Liver (tissue), 9 donors: ENCODE data around the gene ZSCAN30. TPM values are rescaled to one million over a fixed set of nuclear protein-coding genes. Genes with fewer than 3 reads are reported as not detected.

Experiments
- DNase-seq: peaks from one replicate; pipeline ENCODE4 v3.0.0-alpha.2; 2017; ENCODE audit warnings: low spot score
- H3K27ac ChIP-seq, 2 donors: one replicate each; pipeline ENCODE4 v1.7.0; 2013; ENCODE audit warnings: inconsistent platforms in 2 of 2, low read length in 2 of 2, control low read depth in 1 of 2, low read depth in 1 of 2, mild to moderate bottlenecking in 1 of 2
- H3K27me3 ChIP-seq, 4 donors: one replicate each; pipeline versions ENCODE4 v1.6.1 to v1.7.0; 2013; ENCODE audit warnings: low read length in 3 of 4, inconsistent platforms in 1 of 4, mild to moderate bottlenecking in 1 of 4, moderate library complexity in 1 of 4; ENCODE audit not compliant: control insufficient read depth in 4 of 4, insufficient read depth in 4 of 4
- H3K36me3 ChIP-seq, 4 donors: one replicate each; pipeline versions ENCODE4 v1.6.1 to v1.7.0; 2013; ENCODE audit warnings: low read length in 3 of 4, mild to moderate bottlenecking in 3 of 4, low read depth in 1 of 4, moderate library complexity in 1 of 4; ENCODE audit not compliant: control insufficient read depth in 4 of 4, insufficient read depth in 3 of 4
- H3K4me1 ChIP-seq, 4 donors: one replicate each; pipeline versions ENCODE4 v1.6.1 to v1.7.0; 2013; ENCODE audit warnings: low read length in 3 of 4, mild to moderate bottlenecking in 3 of 4, moderate library complexity in 1 of 4; ENCODE audit not compliant: control insufficient read depth in 4 of 4, insufficient read depth in 4 of 4
- H3K4me3 ChIP-seq, 3 donors: one replicate each; pipeline versions ENCODE4 v1.6.1 to v1.7.0; 2013; ENCODE audit warnings: low read length in 3 of 3, control low read depth in 1 of 3, low read depth in 1 of 3, mild to moderate bottlenecking in 1 of 3
- H3K9ac ChIP-seq, 2 donors: one replicate each; pipeline ENCODE4 v1.7.0; 2013; ENCODE audit warnings: low read length in 2 of 2, mild to moderate bottlenecking in 2 of 2, moderate library complexity in 2 of 2, control low read depth in 1 of 2, low read depth in 1 of 2
- H3K9me3 ChIP-seq, 4 donors: one replicate each; pipeline versions ENCODE4 v1.6.1 to v1.7.0; 2013; ENCODE audit warnings: low read length in 3 of 4; ENCODE audit not compliant: control insufficient read depth in 4 of 4
- EGR1 ChIP-seq, 2 donors: IDR thresholded peaks; 2 replicates each; pipeline ENCODE4 v1.6.1; 2016 to 2018; ENCODE audit warnings: antibody characterized with exemption in 2 of 2, low read depth in 2 of 2
- FOXA1 ChIP-seq: IDR thresholded peaks from 2 replicates; pipeline ENCODE4 v1.6.1; 2016; ENCODE audit warnings: antibody characterized with exemption
- FOXA2 ChIP-seq: IDR thresholded peaks from 2 replicates; pipeline ENCODE4 v1.6.1; 2016; ENCODE audit warnings: antibody characterized with exemption
- GABPA ChIP-seq, 2 donors: IDR thresholded peaks in 1 of 2; conservative IDR thresholded peaks in 1 of 2; 2 replicates each; pipeline ENCODE4 v1.6.1; 2016; ENCODE audit warnings: antibody characterized with exemption in 2 of 2, mild to moderate bottlenecking in 1 of 2, moderate library complexity in 1 of 2
- HNF4A ChIP-seq, 2 donors: conservative IDR thresholded peaks; 2 replicates each; pipeline ENCODE4 v1.6.1; 2016; ENCODE audit warnings: antibody characterized with exemption in 2 of 2, mild to moderate bottlenecking in 2 of 2
- HNF4G ChIP-seq: IDR thresholded peaks from 2 replicates; pipeline ENCODE4 v1.6.1; 2016; ENCODE audit warnings: antibody characterized with exemption
- JUND ChIP-seq, 2 donors: IDR thresholded peaks; 2 replicates each; pipeline ENCODE4 v1.6.1; 2016; ENCODE audit warnings: antibody characterized with exemption in 2 of 2
- NR2F2 ChIP-seq: IDR thresholded peaks from 2 replicates; pipeline ENCODE4 v1.6.1; 2016; ENCODE audit warnings: antibody characterized with exemption
- RAD21 ChIP-seq, 2 donors: IDR thresholded peaks; 2 replicates each; pipeline ENCODE4 v1.6.1; 2016; ENCODE audit warnings: antibody characterized with exemption in 2 of 2, mild to moderate bottlenecking in 2 of 2
- RXRA ChIP-seq, 2 donors: IDR thresholded peaks; 2 replicates each; pipeline ENCODE4 v1.6.1; 2017 to 2018; ENCODE audit warnings: antibody characterized with exemption in 2 of 2, mild to moderate bottlenecking in 1 of 2
- TAF1 ChIP-seq: conservative IDR thresholded peaks from 2 replicates; pipeline ENCODE4 v1.6.1; 2016; ENCODE audit warnings: antibody characterized with exemption, mild to moderate bottlenecking
- YY1 ChIP-seq: IDR thresholded peaks from 2 replicates; pipeline ENCODE4 v1.6.1; 2016; ENCODE audit warnings: antibody characterized with exemption, mild to moderate bottlenecking
- WGBS: extraction: QIAGEN DNeasy Blood & Tissue Kit; methylation state at CpG from one replicate; pipeline ENCODE4 v1.1.7; 2013; 5-methylcytosine and 5-hydroxymethylcytosine counted together
- polyA plus RNA-seq, 2 donors: library from polyadenylated mRNA; stranded (reverse) in 1 of 2; unstranded in 1 of 2; fragments of 200-250 nt in 1 of 2; fragments of >200 nt in 1 of 2; fragmentation: Nextera tagmentation in 1 of 2; extraction: Ambion mirVana in 1 of 2; gene quantifications; one replicate each; pipeline versions ENCODE4 v1.2.1 to v1.2.3, GENCODE V29; 2013 to 2015
- total RNA-seq, 2 donors: library from RNA; depleted of rRNA; stranded (reverse); fragments of >200 nt; gene quantifications; one replicate each; pipeline ENCODE4 v1.2.3, GENCODE V29; 2014
- TF ChIP-seq, protein P1 (sequence below): IDR thresholded peaks from 2 replicates; pipeline ENCODE4 v1.6.1; 2016; ENCODE audit warnings: antibody characterized with exemption
- TF ChIP-seq, protein P2 (sequence below): IDR thresholded peaks from 2 replicates; pipeline ENCODE4 v1.6.1; 2016; ENCODE audit warnings: antibody characterized with exemption
- TF ChIP-seq, protein P3 (sequence below): IDR thresholded peaks from 2 replicates; pipeline ENCODE4 v1.6.1; 2016; ENCODE audit warnings: antibody characterized with exemption, mild to moderate bottlenecking
- TF ChIP-seq, protein P4 (sequence below): fragments of 150-350 bp; IDR thresholded peaks from 2 replicates; pipeline ENCODE4 v1.5.1; 2017; ENCODE audit warnings: improper control_type of control experiment, low read depth, low read length; ENCODE audit not compliant: missing input control
- TF ChIP-seq, protein P5 (sequence below): IDR thresholded peaks from 2 replicates; pipeline ENCODE4 v1.6.1; 2016; ENCODE audit warnings: antibody characterized with exemption
- donor health status: healthy.
- donor health status: healthy.
- donor health status: healthy.
- donor health status: healthy.
- donor health status: healthy.

ZSCAN30 gene
- total and polyA plus RNA-seq, 4 donors, result 2.3 to 10.4 (median 5.6) TPM

DNA sequence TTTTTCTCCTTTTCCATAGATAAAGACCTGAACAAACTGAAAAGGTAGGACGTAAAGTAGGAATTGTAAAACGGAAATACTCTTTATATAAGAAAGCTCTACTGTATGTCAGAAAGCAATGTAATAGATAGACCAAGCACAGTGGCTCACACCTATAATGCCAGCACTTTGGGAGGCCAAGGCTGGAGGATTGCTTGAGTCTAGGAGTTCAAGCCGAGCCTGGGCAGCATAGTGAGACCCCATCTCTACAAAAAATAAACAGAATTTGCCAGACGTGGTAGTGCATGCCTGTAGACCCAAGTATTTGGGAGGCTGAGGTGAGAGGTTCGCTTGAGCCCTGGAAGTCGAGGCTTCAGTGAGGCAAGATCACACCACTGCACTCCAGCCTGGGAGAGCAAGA lies 41.6 kb downstream of the ZSCAN30 start:
- H3K9me3 ChIP-seq, result peaks cover 19 to 67% (median 38%) of the 10 kb centered on the region in 4 donors
- DNase-seq, result no peak
- no peaks in the 10 kb centered on the region for H3K4me1 ChIP-seq
- no peak overlapping the region for H3K4me3 ChIP-seq
- H3K27ac ChIP-seq, result no peak overlapping the region
- H3K27me3 ChIP-seq, result no peaks in the 10 kb centered on the region
- 97% methylated on average over 6 of the region's 6 CpGs for WGBS
- no peak overlapping the region for H3K9ac ChIP-seq
- H3K36me3 ChIP-seq, result peaks cover 14 to 83% (median 71%) of the 10 kb centered on the region in 4 donors
- TF ChIP-seq, protein P1, sequence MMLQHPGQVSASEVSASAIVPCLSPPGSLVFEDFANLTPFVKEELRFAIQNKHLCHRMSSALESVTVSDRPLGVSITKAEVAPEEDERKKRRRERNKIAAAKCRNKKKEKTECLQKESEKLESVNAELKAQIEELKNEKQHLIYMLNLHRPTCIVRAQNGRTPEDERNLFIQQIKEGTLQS, result no peak
- TF ChIP-seq, protein P2, sequence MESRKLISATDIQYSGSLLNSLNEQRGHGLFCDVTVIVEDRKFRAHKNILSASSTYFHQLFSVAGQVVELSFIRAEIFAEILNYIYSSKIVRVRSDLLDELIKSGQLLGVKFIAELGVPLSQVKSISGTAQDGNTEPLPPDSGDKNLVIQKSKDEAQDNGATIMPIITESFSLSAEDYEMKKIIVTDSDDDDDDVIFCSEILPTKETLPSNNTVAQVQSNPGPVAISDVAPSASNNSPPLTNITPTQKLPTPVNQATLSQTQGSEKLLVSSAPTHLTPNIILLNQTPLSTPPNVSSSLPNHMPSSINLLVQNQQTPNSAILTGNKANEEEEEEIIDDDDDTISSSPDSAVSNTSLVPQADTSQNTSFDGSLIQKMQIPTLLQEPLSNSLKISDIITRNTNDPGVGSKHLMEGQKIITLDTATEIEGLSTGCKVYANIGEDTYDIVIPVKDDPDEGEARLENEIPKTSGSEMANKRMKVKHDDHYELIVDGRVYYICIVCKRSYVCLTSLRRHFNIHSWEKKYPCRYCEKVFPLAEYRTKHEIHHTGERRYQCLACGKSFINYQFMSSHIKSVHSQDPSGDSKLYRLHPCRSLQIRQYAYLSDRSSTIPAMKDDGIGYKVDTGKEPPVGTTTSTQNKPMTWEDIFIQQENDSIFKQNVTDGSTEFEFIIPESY, result no peak

DNA sequence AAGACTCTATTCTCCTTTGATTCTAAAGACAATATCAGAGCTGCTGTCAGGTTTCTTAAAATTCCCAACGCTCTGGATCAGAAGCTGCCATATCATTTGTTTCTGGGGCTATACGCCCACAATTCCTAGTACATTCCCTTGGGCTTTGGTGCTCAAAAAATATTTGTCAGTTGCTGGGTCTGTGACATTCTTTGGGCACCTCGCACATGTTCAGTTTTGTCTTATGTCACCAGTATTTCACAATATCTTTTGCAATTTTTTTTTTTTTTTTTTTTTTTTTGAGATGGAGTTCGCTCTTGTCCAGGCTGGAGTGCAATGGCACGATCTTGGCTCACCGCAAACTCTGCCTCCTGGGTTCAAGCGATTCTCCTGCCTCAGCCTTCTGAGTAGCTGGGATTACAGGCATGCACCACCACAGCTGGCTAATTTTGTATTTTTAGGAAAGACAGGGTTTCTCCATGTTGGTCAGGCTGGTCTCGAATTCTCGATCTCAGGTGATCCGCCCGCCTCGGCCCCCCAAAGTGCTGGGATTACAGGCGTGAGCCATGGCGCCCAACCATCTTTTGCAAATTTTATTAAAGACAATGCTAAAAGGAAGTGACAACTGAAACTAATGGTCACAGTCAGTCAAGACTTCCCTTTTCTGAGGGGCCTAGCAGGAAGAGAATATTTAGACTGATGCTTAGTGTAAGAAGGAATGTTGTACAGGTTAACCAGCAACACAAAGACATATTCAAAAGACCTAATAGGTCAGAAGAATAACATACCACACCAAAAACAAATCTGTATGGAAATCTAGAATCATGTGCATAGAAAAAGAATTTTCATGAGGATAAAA lies 42.4 kb downstream of the ZSCAN30 start:
- Histone ChIP-seq H3K4me3 (peak overlapping the region in 1 of 3 donors; percentile 36), H3K27ac (no peak overlapping the region), H3K27me3 (no peaks in the 10 kb centered on the region), H3K9ac (no peak overlapping the region), H3K36me3 (peaks cover 19 to 85% (median 71%) of the 10 kb centered on the region in 4 donors), H3K9me3 (peaks cover 17 to 59% (median 37%) of the 10 kb centered on the region in 4 donors), H3K4me1 (no peaks in the 10 kb centered on the region)
- 97% methylated on average over 14 of the region's 14 CpGs for WGBS
- no peak for DNase-seq
- TF ChIP-seq HNF4G, result no peak

DNA sequence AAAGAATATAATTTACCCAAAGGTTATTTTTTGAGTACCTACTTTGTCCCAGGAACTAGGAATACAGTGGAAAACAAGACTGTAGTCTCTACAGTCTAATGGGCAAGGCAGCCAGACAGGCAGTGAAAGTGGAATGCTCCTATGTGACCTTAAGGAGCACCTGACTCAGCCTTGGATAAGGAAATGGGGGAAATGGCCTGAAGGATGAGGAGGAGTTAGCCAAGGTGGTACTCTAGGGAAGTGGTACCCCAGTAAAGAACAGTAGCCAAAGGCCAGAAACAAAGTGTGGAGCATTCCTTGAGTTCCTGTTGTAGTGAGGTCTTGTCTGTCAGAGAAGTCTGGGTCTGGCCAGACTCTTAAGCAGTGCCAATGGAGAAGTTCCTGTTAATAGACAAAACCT lies 43.2 kb downstream of the ZSCAN30 start:
- H3K4me1 ChIP-seq, result peaks cover 0 to 5% (median 0%) of the 10 kb centered on the region in 4 donors
- H3K27ac ChIP-seq, result no peak overlapping the region
- peaks cover 14 to 51% (median 32%) of the 10 kb centered on the region in 4 donors for H3K9me3 ChIP-seq
- H3K4me3 ChIP-seq, result no peak overlapping the region
- no peak for DNase-seq
- H3K9ac ChIP-seq, result no peak overlapping the region
- peaks cover 19 to 83% (median 71%) of the 10 kb centered on the region in 4 donors for H3K36me3 ChIP-seq
- H3K27me3 ChIP-seq, result no peaks in the 10 kb centered on the region
- TF ChIP-seq, protein P1, result no peak
- no peak for TF ChIP-seq FOXA1
- TF ChIP-seq FOXA2, result no peak
- TF ChIP-seq GABPA (IDR thresholded peaks at IDR 0.05 in 1 of 2, conservative IDR thresholded peaks at IDR 0.05 in 1 of 2), result no peak
- TF ChIP-seq HNF4A (conservative IDR thresholded peaks at IDR 0.05), result no peak
- TF ChIP-seq, protein P2, result no peak
- no peak for TF ChIP-seq TAF1
- TF ChIP-seq, protein P3, sequence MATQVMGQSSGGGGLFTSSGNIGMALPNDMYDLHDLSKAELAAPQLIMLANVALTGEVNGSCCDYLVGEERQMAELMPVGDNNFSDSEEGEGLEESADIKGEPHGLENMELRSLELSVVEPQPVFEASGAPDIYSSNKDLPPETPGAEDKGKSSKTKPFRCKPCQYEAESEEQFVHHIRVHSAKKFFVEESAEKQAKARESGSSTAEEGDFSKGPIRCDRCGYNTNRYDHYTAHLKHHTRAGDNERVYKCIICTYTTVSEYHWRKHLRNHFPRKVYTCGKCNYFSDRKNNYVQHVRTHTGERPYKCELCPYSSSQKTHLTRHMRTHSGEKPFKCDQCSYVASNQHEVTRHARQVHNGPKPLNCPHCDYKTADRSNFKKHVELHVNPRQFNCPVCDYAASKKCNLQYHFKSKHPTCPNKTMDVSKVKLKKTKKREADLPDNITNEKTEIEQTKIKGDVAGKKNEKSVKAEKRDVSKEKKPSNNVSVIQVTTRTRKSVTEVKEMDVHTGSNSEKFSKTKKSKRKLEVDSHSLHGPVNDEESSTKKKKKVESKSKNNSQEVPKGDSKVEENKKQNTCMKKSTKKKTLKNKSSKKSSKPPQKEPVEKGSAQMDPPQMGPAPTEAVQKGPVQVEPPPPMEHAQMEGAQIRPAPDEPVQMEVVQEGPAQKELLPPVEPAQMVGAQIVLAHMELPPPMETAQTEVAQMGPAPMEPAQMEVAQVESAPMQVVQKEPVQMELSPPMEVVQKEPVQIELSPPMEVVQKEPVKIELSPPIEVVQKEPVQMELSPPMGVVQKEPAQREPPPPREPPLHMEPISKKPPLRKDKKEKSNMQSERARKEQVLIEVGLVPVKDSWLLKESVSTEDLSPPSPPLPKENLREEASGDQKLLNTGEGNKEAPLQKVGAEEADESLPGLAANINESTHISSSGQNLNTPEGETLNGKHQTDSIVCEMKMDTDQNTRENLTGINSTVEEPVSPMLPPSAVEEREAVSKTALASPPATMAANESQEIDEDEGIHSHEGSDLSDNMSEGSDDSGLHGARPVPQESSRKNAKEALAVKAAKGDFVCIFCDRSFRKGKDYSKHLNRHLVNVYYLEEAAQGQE, result no peak
- TF ChIP-seq, protein P4, sequence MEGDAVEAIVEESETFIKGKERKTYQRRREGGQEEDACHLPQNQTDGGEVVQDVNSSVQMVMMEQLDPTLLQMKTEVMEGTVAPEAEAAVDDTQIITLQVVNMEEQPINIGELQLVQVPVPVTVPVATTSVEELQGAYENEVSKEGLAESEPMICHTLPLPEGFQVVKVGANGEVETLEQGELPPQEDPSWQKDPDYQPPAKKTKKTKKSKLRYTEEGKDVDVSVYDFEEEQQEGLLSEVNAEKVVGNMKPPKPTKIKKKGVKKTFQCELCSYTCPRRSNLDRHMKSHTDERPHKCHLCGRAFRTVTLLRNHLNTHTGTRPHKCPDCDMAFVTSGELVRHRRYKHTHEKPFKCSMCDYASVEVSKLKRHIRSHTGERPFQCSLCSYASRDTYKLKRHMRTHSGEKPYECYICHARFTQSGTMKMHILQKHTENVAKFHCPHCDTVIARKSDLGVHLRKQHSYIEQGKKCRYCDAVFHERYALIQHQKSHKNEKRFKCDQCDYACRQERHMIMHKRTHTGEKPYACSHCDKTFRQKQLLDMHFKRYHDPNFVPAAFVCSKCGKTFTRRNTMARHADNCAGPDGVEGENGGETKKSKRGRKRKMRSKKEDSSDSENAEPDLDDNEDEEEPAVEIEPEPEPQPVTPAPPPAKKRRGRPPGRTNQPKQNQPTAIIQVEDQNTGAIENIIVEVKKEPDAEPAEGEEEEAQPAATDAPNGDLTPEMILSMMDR, result no peak
- TF ChIP-seq NR2F2, result no peak
- TF ChIP-seq RAD21 (IDR thresholded peaks at IDR 0.05), result no peak
- no peak for TF ChIP-seq EGR1 (IDR thresholded peaks at IDR 0.05; ENCODE audit: low read depth in 2 of 2)
- TF ChIP-seq, protein P5, sequence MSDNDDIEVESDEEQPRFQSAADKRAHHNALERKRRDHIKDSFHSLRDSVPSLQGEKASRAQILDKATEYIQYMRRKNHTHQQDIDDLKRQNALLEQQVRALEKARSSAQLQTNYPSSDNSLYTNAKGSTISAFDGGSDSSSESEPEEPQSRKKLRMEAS, result no peak
- no peak for TF ChIP-seq RXRA (IDR thresholded peaks at IDR 0.05)
- no peak for TF ChIP-seq JUND (IDR thresholded peaks at IDR 0.05)
- TF ChIP-seq YY1, result no peak
